T-helper 1 cell (primary cell): ENCODE data around the gene DCTPP1.

Source experiments
- DNase-seq, 5 donors: peaks; one replicate each; pipeline ENCODE4 v3.0.0-alpha.2; 2012 to 2020

DCTPP1 gene

GRCh38 chr16:30381291-30382041, 48.4 kb downstream of the DCTPP1 start:
- peak in 1 of 5 donors; percentile 73 for DNase-seq

GRCh38 chr16:30380803-30381208, 49.0 kb downstream of the DCTPP1 start:
- DNase-seq, result no peak

GRCh38 chr16:30380072-30380802, 49.6 kb downstream of the DCTPP1 start:
- no peak for DNase-seq

- DNase-seq, result no peak
These were observed 50.6 kb downstream of the DCTPP1 start for GRCh38 chr16:30379158-30379783.

GRCh38 chr16:30378236-30379157, 51.3 kb downstream of the DCTPP1 start:
- peak; percentile 99 for DNase-seq

- peak; percentile 74 to 91 (median 85) for DNase-seq
These were observed 52.0 kb downstream of the DCTPP1 start for GRCh38 chr16:30377812-30378235.

- no peak for DNase-seq
These were observed 52.6 kb downstream of the DCTPP1 start for GRCh38 chr16:30377050-30377811.

GRCh38 chr16:30376461-30376902, 53.3 kb downstream of the DCTPP1 start:
- no peak for DNase-seq

GRCh38 chr16:30375864-30376263, 54.0 kb downstream of the DCTPP1 start:
- DNase-seq, result no peak

GRCh38 chr16:30374538-30374937, 55.3 kb downstream of the DCTPP1 start, which contains the start of gene MYL11:
MYL11 (plus strand) TSS chr16:30374802; CDS start chr16:30374858, 56 bp downstream.
- DNase-seq, result no peak
